Islet of Langerhans (tissue), 1 donor: Measurements from ENCODE around the gene CDIPT.
"Not testable (repeated sequence)": the region's sequence is repeated elsewhere in the genome, so short reads cannot be mapped to it uniquely, and the experiment has no call there.

Experiments
- FAIRE-seq: peaks from one replicate; lab custom pipeline; 2011; peaks lifted over from hg19 to GRCh38; lab: Jason Lieb, UNC

The CDIPT gene

GRCh38 chr16:29896841-29897240, 33.8 kb upstream of the CDIPT start:
- FAIRE-seq, result no peak

DNA sequence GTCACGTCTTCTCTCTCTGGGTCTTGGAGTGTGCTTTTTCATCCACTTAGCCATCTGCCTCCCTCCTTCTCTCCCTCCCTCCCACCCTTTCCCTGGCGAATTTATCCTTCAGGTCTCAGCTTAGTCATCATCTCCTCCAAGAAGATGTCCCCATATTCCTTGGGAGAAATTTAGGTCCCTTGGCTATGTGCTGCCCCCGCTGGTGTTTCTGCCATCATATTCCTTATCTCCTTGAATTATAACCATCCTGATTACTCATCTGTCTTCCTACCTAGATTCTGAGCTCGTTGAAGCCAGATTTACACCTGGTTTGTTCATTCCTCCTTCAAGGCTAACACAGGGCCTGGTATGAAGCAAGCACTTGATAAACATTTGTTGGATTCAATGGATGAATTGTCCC, 31.3 kb upstream of the CDIPT start:
- no peak for FAIRE-seq

GRCh38 chr16:29893553-29893952, 30.5 kb upstream of the CDIPT start:
- FAIRE-seq, result no peak

DNA sequence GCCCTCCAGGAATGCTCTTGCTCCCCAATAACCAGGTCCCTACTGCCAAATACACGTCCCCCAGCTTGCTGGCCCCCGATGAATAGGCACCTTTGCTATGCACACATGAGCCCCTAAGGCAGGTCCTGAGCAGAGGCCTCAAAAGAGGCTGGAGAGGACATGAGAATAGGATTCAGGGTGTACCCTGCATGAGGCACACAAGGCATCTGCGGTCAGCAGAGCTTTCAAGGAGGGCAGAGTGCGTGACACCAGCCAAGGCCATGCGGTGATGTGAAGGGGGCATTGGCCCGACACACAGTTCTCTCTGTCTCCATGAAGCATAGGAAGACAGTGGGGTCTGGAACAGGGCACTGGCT, 29.4 kb upstream of the CDIPT start:
- no peak for FAIRE-seq

- no peak for FAIRE-seq
Observed at GRCh38 chr16:29891525-29892457, 28.8 kb upstream of the CDIPT start.

GRCh38 chr16:29889372-29889771, 26.3 kb upstream of the CDIPT start:
- not testable (repeated sequence) for FAIRE-seq

GRCh38 chr16:29883987-29884386, 21.0 kb upstream of the CDIPT start:
- no peak for FAIRE-seq

DNA sequence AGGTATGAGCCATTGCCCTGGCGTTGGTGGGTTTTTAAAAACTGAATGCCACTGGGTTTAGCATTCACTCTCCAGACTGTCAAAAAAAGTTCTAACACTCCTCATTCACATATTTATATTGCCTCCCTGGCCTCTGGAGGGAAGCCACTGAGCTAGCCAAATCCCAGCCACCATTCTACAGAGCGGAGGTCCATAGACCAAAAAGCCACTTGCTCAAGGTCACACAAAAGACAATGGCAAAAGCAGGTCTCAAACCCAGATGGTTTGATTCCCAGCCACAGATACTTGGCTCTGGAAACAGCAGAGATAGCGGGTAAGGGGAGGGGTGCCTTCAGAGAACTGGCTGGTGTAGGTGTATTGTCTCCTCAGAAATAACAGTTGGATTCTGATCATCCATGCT, 18.0 kb upstream of the CDIPT start:
- FAIRE-seq, result no peak

DNA sequence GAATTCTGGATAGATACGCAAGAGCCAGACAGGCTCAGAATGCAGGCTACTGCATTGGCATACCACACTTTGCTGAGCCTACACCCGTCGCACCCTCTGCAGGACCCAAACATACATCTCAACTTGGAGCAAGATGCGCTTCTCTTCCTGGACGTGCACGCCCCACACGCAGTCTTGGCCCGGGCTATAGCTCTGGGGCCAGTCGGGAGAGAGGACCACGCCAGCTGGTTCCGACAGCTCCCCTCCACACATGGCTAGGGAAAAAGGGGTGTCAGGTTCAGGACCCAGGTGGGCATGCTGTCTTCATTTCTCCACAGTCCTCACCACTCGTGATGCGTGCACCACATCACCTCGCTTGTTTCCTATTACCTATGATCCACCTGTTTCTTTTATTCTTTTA, 15.1 kb upstream of the CDIPT start:
- FAIRE-seq, result no peak

GRCh38 chr16:29877266-29877961, 14.4 kb upstream of the CDIPT start:
- no peak for FAIRE-seq

- FAIRE-seq, result no peak
Observed at GRCh38 chr16:29876594-29877249, 13.7 kb upstream of the CDIPT start.

DNA sequence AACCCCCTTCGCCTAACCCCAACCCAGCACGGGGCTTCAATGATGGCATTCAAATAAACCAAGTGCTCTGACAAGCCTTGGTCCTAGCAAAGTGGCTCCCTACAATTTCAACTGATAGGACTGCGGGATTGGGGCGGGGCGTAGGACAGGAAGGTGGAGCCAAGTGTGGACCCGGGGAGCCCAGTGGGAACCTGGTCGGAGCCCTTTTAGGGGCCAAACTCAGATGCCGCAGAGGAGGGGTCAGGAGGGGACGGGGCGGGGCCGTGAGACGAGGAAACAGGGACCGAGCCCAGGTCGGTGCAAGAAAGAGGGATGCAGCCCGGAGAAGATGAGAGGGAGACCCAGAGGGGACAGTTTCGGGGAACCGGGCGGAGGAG, 13.2 kb upstream of the CDIPT start:
- no peak for FAIRE-seq

- FAIRE-seq, result no peak
Observed at GRCh38 chr16:29875206-29875605, 12.2 kb upstream of the CDIPT start.

GRCh38 chr16:29873319-29873718, 10.3 kb upstream of the CDIPT start:
- no peak for FAIRE-seq

DNA sequence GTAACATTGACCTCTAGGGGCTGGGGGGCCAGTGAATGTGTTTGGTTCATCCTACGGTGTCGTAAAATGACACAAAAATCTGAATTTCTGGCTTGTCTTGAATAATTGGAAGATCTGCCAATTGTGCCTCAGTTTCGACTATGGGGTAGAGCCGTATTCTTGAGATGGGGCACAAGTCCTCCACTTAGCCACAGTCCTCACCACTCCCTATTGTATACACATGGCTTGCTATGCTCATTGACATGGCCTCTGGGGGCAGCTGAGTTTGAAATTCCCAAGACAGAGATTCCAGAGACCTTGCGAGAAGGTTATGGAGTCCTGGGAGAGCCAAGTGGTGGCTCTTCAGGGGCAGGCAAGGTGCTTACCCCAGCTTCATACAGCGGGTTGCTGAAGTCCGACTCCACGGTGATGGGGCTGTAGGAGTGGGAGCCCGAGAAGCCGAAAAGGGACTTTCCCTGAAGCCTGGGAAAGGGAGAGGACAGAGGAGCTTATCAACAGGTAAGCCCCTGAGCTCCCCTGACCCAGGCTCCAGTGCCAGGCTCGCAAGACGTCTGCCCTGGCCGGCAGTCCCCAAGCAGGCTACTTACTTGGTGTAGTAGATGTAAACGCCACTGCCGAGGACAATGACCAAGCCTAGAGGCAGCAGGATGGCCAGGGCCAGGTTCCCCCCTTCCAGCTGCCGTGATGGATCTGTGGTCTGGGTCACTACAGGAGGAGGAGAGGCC, 9.0 kb upstream of the CDIPT start:
- no peak for FAIRE-seq

- FAIRE-seq, result not testable (repeated sequence)
Observed at GRCh38 chr16:29869067-29869466, 6.0 kb upstream of the CDIPT start.

GRCh38 chr16:29868396-29869009, 5.5 kb upstream of the CDIPT start:
- no peak for FAIRE-seq

GRCh38 chr16:29864205-29864604, 1.2 kb upstream of the CDIPT start:
- FAIRE-seq, result no peak

DNA sequence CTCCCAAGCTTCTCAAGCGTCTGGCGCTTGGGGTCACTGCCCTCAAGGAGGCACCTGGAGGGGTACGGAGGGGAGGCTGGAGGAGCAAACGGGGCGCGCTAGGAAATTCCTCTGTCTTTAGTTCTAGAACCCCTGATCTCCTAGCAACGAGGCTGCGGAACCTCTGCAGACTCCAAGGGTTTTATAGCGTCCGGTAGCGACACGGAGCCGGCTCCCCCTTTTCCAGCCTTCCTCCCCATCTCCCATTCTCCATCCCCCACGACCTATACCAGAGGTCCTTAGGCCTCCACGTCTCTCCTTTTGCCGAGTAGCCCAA, 601 bp upstream of the CDIPT start:
- no peak for FAIRE-seq

DNA sequence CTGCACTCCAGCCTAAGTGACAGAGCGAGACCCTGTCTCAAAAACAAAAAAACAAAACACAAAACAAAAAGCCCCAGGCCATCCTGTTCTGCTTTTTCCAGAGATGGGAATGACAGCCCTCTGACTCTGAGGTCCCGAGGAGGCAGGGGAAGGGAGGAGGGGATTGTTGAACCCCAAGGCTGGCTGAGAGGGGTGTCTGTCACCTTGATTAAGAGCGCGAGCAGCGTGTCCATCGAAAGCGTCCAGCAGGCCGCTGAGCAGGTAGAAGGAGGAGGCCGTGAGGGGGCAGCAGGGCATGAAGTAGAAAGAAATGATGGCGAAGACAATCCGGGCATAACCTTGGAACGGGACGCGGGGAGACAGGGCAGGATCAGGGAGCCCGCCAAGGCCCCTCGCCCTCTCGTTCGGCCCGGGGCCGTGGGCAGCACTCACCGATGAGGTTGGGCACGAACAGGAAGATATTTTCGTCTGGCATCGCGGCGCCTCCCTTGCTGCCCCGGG, 593 bp downstream of the CDIPT start:
- FAIRE-seq, result no peak

DNA sequence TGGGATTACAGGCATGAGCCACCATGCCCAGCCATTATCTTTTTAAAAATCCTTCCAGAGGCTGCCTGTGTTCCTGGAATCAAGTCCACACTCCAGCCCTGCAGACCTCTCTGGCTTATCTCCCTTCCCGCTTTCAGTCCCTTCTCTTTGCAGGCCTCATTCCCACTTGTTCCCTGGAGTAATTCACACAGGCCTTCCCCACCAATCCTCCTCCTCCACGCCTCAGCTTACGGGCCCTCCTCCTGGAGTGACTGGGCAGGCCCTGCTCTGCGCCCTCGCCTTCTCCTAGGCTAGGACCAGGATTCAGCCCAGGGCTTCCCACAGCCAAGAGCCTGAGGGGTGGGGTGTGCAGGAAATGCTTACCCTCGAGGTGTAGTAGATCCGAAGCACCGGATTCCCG, 2.8 kb downstream of the CDIPT start:
- no peak for FAIRE-seq

DNA sequence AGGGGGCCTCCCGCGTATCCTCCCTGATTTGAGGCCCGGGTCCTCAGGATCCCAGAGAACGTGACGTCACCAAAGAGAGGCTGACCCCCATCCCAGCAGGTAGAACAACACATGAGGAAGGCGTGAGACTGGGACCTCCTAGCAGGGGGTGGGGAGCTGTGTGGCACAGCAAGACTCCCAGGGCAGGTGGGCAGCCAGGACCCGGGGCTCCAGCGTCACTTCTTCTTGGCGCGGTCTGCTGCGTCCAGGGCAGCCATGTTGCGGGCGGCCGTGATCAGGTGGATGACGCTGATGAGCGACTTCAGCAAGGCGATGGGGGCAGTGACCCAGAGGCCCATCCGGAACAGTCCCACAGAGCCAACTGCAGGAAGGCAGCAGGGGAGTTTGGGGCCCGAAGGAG, 4.1 kb downstream of the CDIPT start:
- no peak for FAIRE-seq
